Ascending aorta (tissue), 2 donors: ENCODE data around the gene EMP3. TPM values are rescaled to one million over a fixed set of nuclear protein-coding genes. Genes with fewer than 3 reads are reported as not detected.
A peak's percentile ranks its signal among the peaks of the same experiment; 100 is the strongest.

Experiments used
- DNase-seq, 2 donors: peaks; one replicate each; pipeline ENCODE4 v3.0.0-alpha.2; 2019; ENCODE audit warnings: low spot score in 2 of 2
- H3K27ac ChIP-seq, 2 donors: fragments of 200-600 bp; sonication (generic); one replicate each; pipeline ENCODE4 v1.5.1; 2016 to 2017; ENCODE audit warnings: mild to moderate bottlenecking in 1 of 2
- H3K27me3 ChIP-seq: fragments of 200-600 bp; sonication (generic); one replicate; pipeline ENCODE4 v1.5.1; 2017
- H3K36me3 ChIP-seq, 2 donors: fragments of 200-600 bp; sonication (generic); one replicate each; pipeline ENCODE4 v1.5.1; 2016
- H3K4me1 ChIP-seq, 2 donors: fragments of 200-600 bp; sonication (generic); one replicate each; pipeline ENCODE4 v1.5.1; 2016 to 2017; ENCODE audit warnings: mild to moderate bottlenecking in 1 of 2
- H3K4me3 ChIP-seq, 2 donors: fragments of 200-600 bp; sonication (generic); one replicate each; pipeline ENCODE4 v1.5.1; 2016 to 2017; ENCODE audit warnings: mild to moderate bottlenecking in 1 of 2
- H3K9me3 ChIP-seq, 2 donors: fragments of 200-600 bp; sonication (generic); one replicate each; pipeline ENCODE4 v1.5.1; 2016
- intact Hi-C: fragments of 100-400 bp; cut with DNase I; formaldehyde crosslinking; loops from one replicate; pipeline ENCODE4 v1.15.1; 2023
- total RNA-seq: library from RNA; depleted of rRNA; stranded (reverse); fragments of >200 nt; gene quantifications from one replicate; pipeline ENCODE4 v1.1.0, GENCODE V29; 2016
- TF ChIP-seq, protein P1 (sequence below), 3 experiments: fragments of 200-600 bp in 2 of 3; fragments of 450-650 bp in 1 of 3; sonication (generic) in 2 of 3; IDR thresholded peaks; one replicate each; pipeline ENCODE4 v1.5.1; 2016 to 2019; ENCODE audit warnings: antibody characterized with exemption in 3 of 3, mild to moderate bottlenecking in 1 of 3, moderate library complexity in 1 of 3

Gene EMP3
- total RNA-seq, 1 donor from 2014 or later = 18.2 TPM

DNA sequence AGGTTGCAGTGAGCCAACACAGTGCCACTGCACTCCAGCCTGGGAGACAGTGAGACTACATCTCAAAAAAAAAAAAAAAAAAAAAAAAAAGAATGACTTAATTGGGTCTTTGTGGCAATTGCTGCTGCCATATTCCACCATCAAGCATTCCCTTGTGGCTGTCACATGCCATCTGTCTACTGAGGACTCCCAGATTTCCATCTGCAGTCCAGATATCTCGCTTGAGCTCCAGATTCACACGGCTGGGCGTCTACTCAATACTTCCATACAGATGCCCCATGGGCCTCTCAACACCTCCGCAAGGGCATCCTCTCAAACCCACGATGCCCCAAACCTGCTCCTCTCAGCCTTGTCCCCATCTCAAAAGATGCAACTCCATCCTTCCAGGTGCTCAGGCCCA lies 25.5 kb downstream of the EMP3 start:
- intact Hi-C loops = loop anchor here (1.0 kb wide), 1 partner anchor 233 kb away; no protein-coding TSS in a partner anchor
- H3K4me3 ChIP-seq = no peak overlapping the region
- H3K36me3 ChIP-seq = no peaks in the 10 kb centered on the region

DNA sequence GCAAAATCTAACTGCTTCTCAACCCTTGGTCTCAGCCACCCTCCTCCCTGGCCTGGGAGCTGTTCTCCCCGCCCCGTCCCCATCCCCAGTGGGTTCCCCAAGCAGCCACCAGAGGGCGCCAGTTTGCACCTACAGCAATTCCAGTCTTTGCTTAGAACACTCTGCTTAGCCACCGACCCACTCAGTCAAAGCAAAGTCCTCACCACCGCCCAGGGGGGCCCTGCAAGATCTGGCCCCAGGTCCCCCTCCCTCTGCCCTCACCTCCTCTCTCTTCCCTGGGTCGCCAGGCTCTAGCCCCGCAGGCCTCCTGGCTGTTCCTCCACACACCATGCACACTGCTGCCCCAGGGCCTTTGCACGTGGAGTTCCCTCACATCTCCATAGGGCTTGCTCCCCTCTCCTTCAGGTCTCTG lies 26.0 kb downstream of the EMP3 start:
- TF ChIP-seq, protein P1, sequence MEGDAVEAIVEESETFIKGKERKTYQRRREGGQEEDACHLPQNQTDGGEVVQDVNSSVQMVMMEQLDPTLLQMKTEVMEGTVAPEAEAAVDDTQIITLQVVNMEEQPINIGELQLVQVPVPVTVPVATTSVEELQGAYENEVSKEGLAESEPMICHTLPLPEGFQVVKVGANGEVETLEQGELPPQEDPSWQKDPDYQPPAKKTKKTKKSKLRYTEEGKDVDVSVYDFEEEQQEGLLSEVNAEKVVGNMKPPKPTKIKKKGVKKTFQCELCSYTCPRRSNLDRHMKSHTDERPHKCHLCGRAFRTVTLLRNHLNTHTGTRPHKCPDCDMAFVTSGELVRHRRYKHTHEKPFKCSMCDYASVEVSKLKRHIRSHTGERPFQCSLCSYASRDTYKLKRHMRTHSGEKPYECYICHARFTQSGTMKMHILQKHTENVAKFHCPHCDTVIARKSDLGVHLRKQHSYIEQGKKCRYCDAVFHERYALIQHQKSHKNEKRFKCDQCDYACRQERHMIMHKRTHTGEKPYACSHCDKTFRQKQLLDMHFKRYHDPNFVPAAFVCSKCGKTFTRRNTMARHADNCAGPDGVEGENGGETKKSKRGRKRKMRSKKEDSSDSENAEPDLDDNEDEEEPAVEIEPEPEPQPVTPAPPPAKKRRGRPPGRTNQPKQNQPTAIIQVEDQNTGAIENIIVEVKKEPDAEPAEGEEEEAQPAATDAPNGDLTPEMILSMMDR (IDR thresholded peaks at IDR 0.05) = peak; percentile 48 to 72 (median 61)
- Histone ChIP-seq H3K4me3 (no peak overlapping the region), H3K27me3 (no peaks in the 10 kb centered on the region), H3K4me1 (no peaks in the 10 kb centered on the region), H3K27ac (no peak overlapping the region), H3K9me3 (no peaks in the 10 kb centered on the region), H3K36me3 (no peaks in the 10 kb centered on the region)
- peak in 1 of 2 donors; percentile 82 for DNase-seq
- intact Hi-C loops = loop anchor here (1.0 kb wide), 1 partner anchor 233 kb away; no protein-coding TSS in a partner anchor

More for the DNA sequence above, 25.5 kb downstream of the EMP3 start:
- no peak for DNase-seq
- H3K27ac ChIP-seq = no peak overlapping the region
- no peaks in the 10 kb centered on the region for H3K27me3 ChIP-seq
- TF ChIP-seq, protein P1 (IDR thresholded peaks at IDR 0.05) = no peak
- H3K9me3 ChIP-seq = no peaks in the 10 kb centered on the region
- H3K4me1 ChIP-seq = no peaks in the 10 kb centered on the region

DNA sequence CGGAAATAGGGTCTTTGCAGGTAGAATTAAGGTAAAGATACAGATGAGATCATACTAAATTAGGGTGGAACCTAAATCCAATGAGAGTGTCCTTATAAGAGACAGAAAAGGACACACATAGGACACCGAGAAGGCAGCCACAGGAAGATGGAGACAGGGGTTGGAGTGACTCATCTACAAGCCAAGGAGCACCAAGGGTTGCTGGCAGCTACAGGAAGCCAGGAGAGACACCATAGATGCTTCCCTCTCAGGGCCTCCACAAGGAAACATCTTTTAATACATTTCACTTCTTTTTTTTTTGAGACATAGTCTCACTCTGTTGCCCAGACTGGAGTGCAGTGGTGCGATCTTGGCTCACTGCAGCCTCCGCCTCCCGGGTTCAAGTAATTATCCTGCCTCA lies 28.3 kb downstream of the EMP3 start:
- H3K4me1 ChIP-seq = no peaks in the 10 kb centered on the region
- H3K9me3 ChIP-seq = no peaks in the 10 kb centered on the region
- no peaks in the 10 kb centered on the region for H3K27me3 ChIP-seq
- H3K36me3 ChIP-seq = no peaks in the 10 kb centered on the region
- no peak overlapping the region for H3K27ac ChIP-seq
- H3K4me3 ChIP-seq = no peak overlapping the region
- TF ChIP-seq, protein P1 (IDR thresholded peaks at IDR 0.05) = no peak
- no peak for DNase-seq
- intact Hi-C loops = no loop called here

DNA sequence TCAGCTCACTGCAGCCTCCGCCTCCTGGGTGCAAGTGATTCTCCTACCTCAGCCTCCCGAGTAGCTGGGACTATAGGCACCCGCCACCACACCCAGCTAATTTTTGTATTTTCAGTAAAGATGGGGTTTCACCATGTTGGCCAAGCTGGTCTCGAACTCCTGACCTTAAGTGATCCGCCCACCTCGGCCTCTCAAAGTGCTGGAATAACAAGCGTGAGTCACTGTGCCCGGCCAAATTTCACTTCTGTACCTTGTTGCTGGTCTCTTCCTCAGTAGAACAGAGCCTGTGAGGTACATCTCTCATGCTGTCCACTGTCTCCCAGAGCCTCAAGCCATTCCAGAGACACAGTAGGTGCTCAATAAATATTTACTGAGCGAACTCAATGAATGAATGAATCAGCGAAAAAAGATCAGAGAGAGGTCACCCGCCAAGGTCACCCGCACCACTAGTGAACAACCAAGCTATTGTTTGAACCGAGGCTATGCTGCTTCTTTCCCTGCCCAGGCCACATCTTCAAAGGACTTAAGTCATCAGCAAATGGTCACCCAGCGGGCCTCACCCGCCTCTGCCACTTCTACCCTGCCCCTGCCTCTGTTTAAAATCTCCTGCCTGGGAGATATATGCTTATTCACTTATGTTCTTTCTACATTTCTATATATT lies 29.1 kb downstream of the EMP3 start:
- Histone ChIP-seq H3K9me3 (no peaks in the 10 kb centered on the region), H3K4me1 (no peaks in the 10 kb centered on the region), H3K36me3 (no peaks in the 10 kb centered on the region), H3K27ac (no peak overlapping the region), H3K27me3 (no peaks in the 10 kb centered on the region), H3K4me3 (no peak overlapping the region)
- DNase-seq = no peak
- intact Hi-C loops = no loop called here
- TF ChIP-seq, protein P1 (IDR thresholded peaks at IDR 0.05) = no peak

DNA sequence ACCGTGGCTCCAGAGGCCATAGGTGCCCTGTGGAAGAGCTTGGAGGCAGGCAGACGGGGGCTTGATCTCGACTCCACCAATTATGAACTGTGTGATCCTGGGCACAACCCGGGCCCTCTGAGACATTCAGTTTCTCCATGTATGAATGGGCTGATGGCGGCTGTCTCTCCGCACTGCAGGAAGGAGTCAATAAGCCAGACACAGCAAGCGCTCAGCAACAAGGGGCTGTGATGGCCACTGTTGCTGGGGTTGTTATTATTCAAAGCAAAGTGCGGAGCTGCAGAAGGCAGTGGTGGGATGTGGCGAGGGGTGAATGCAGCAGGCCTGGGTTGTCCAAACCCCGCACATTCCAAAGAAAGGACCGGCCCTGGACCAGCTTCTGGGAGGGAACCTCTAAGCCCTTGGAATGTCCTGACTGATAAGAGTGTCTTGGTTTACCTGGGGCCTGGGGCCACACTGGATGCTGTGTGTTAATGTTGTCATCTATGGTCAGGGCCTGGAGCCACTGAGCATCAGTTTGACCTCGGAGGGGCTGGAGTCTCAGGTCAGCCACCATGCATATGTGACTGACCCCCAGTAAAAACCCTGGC lies 30.1 kb downstream of the EMP3 start:
- DNase-seq = no peak
- intact Hi-C loops = no loop called here

More for the DNA sequence above, 30.1 kb downstream of the EMP3 start:
- H3K27ac ChIP-seq = no peak overlapping the region
- no peak overlapping the region for H3K4me3 ChIP-seq
- H3K9me3 ChIP-seq = no peaks in the 10 kb centered on the region
- H3K4me1 ChIP-seq = no peaks in the 10 kb centered on the region
- TF ChIP-seq, protein P1 (IDR thresholded peaks at IDR 0.05) = no peak
- H3K36me3 ChIP-seq = no peaks in the 10 kb centered on the region
- H3K27me3 ChIP-seq = no peaks in the 10 kb centered on the region
